Hepatocyte (in vitro differentiated cells): ENCODE results near the gene SUMO3. TPM values are rescaled to one million over a fixed set of nuclear protein-coding genes. Genes with fewer than 3 reads are reported as not detected.

Source experiments
- DNase-seq: peaks from one replicate; pipeline ENCODE4 v3.0.0-alpha.2; 2016; ENCODE audit warnings: low spot score
- H2AFZ ChIP-seq: fragments of 200-600 bp; sonication (generic); 2 replicates; pipeline ENCODE4 v1.6.0; 2016; ENCODE audit warnings: antibody characterized with exemption, mild to moderate bottlenecking
- H3K27ac ChIP-seq: fragments of 200-600 bp; sonication (generic); 2 replicates; pipeline ENCODE4 v1.5.1; 2016; ENCODE audit warnings: mild to moderate bottlenecking
- H3K27me3 ChIP-seq: fragments of 200-600 bp; sonication (generic); 2 replicates; pipeline ENCODE4 v1.6.1; 2016
- H3K36me3 ChIP-seq: fragments of 200-600 bp; sonication (generic); replicated peaks from 2 replicates; pipeline ENCODE4 v1.5.1; 2016; ENCODE audit warnings: low read depth; ENCODE audit not compliant: insufficient read depth
- H3K4me1 ChIP-seq: fragments of 200-600 bp; sonication (generic); 2 replicates; pipeline ENCODE4 v1.5.1; 2016; ENCODE audit warnings: mild to moderate bottlenecking, moderate library complexity; ENCODE audit not compliant: insufficient read depth
- H3K4me2 ChIP-seq: fragments of 200-600 bp; sonication (generic); 2 replicates; pipeline ENCODE4 v1.6.0; 2016
- H3K4me3 ChIP-seq: fragments of 200-600 bp; sonication (generic); 2 replicates; pipeline ENCODE4 v1.5.1; 2016; ENCODE audit warnings: mild to moderate bottlenecking
- H3K79me2 ChIP-seq: fragments of 200-600 bp; sonication (generic); 2 replicates; pipeline ENCODE4 v1.6.0; 2017; ENCODE audit warnings: mild to moderate bottlenecking
- H3K9me2 ChIP-seq: fragments of 200-600 bp; sonication (generic); replicated peaks from 2 replicates; pipeline ENCODE4 v1.6.0; 2017; ENCODE audit warnings: mild to moderate bottlenecking; ENCODE audit not compliant: insufficient read depth
- H3K9me3 ChIP-seq: fragments of 200-600 bp; sonication (generic); 2 replicates; pipeline ENCODE4 v1.5.1; 2016; ENCODE audit warnings: low read depth, mild to moderate bottlenecking
- H4K20me1 ChIP-seq: fragments of 200-600 bp; sonication (generic); 2 replicates; pipeline ENCODE4 v1.6.0; 2016; ENCODE audit warnings: mild to moderate bottlenecking; ENCODE audit not compliant: insufficient read depth, poor library complexity, severe bottlenecking
- EZH2 ChIP-seq: fragments of 200-600 bp; sonication (generic); IDR thresholded peaks from 2 replicates; pipeline ENCODE4 v1.6.1; 2016; ENCODE audit warnings: antibody characterized with exemption, mild to moderate bottlenecking, borderline replicate concordance
- EZH2phosphoT487 ChIP-seq: fragments of 200-600 bp; sonication (generic); IDR thresholded peaks from one replicate; pipeline ENCODE4 v1.6.1; 2018; ENCODE audit warnings: antibody characterized with exemption, mild to moderate bottlenecking, low read depth, moderate library complexity; ENCODE audit not compliant: unreplicated experiment, severe bottlenecking
- WGBS: methylation state at CpG from one replicate; pipeline ENCODE4 v1.1.6; 2016; ENCODE audit warnings: low lambda C conversion rate; ENCODE audit errors: missing lambda C conversion rate; 5-methylcytosine and 5-hydroxymethylcytosine counted together
- polyA plus RNA-seq: library from polyadenylated mRNA; unstranded; fragments of >200 nt; fragmentation: Nextera tagmentation; extraction: Ambion mirVana; gene quantifications from 2 replicates; pipeline ENCODE4 v1.2.1, GENCODE V29; 2016
- total RNA-seq: library from RNA; depleted of rRNA; stranded (reverse); fragments of >200 nt; gene quantifications from 2 replicates; pipeline ENCODE4 v1.2.3, GENCODE V29; 2014
- TF ChIP-seq, protein P1 (sequence below): fragments of 200-600 bp; sonication (generic); IDR thresholded peaks from 2 replicates; pipeline ENCODE4 v1.5.1; 2016; ENCODE audit warnings: antibody characterized with exemption, mild to moderate bottlenecking; ENCODE audit not compliant: poor library complexity

The SUMO3 gene
- total and polyA plus RNA-seq, 2 experiments from 2014 or later, result 68.5 to 97.0 TPM

DNA sequence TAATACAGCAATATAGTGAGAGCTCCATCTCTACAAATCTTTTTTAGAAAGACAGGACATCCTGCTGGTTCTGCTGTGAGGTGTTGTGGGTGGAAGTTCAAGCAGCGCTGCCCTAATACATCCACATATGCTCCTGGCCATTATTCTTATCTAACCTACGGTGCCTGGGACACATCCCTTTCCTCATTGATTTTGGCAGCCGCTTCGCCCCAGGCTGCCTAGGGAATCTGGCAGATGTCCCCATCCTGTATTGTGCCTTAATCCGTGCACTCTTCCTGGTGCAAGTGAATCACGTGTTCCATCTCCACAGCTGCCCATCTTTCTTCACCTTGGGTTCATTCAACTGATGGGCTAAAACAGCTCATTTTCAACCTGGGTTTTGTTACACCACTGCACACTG, 13.1 kb downstream of the SUMO3 start:
- H3K9me3 ChIP-seq, result no peaks in the 10 kb centered on the region
- no peaks in the 10 kb centered on the region for H3K27me3 ChIP-seq
- WGBS, result 87% methylated on average over 6 of the region's 6 CpGs
- H3K4me1 ChIP-seq, result peaks cover 19% of the 10 kb centered on the region
- H3K9me2 ChIP-seq, result no peaks in the 10 kb centered on the region
- no peak for DNase-seq
- H3K27ac ChIP-seq, result no peak overlapping the region
- no peak overlapping the region for H3K4me3 ChIP-seq
- H4K20me1 ChIP-seq, result peaks cover 3% of the 10 kb centered on the region
- no peak overlapping the region for H3K4me2 ChIP-seq
- H3K79me2 ChIP-seq, result peaks cover 24% of the 10 kb centered on the region
- H3K36me3 ChIP-seq, result no peaks in the 10 kb centered on the region
- no peak overlapping the region for H2AFZ ChIP-seq
- TF ChIP-seq EZH2phosphoT487 (no peak), EZH2 (no peak)
- TF ChIP-seq, protein P1, sequence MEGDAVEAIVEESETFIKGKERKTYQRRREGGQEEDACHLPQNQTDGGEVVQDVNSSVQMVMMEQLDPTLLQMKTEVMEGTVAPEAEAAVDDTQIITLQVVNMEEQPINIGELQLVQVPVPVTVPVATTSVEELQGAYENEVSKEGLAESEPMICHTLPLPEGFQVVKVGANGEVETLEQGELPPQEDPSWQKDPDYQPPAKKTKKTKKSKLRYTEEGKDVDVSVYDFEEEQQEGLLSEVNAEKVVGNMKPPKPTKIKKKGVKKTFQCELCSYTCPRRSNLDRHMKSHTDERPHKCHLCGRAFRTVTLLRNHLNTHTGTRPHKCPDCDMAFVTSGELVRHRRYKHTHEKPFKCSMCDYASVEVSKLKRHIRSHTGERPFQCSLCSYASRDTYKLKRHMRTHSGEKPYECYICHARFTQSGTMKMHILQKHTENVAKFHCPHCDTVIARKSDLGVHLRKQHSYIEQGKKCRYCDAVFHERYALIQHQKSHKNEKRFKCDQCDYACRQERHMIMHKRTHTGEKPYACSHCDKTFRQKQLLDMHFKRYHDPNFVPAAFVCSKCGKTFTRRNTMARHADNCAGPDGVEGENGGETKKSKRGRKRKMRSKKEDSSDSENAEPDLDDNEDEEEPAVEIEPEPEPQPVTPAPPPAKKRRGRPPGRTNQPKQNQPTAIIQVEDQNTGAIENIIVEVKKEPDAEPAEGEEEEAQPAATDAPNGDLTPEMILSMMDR, result no peak

- no peaks in the 10 kb centered on the region for H3K27me3 ChIP-seq
- H3K4me1 ChIP-seq, result peaks cover 23% of the 10 kb centered on the region
- H3K4me3 ChIP-seq, result no peak overlapping the region
- H3K9me2 ChIP-seq, result no peaks in the 10 kb centered on the region
- DNase-seq, result no peak
- H3K4me2 ChIP-seq, result no peak overlapping the region
- no peak overlapping the region for H3K27ac ChIP-seq
- H3K36me3 ChIP-seq, result no peaks in the 10 kb centered on the region
- no peak overlapping the region for H2AFZ ChIP-seq
- WGBS, result 63% methylated on average over 3 of the region's 3 CpGs
- no peaks in the 10 kb centered on the region for H3K9me3 ChIP-seq
- H4K20me1 ChIP-seq, result peaks cover 10% of the 10 kb centered on the region
- TF ChIP-seq, protein P1, result no peak
- TF ChIP-seq EZH2, result no peak
- no peak for TF ChIP-seq EZH2phosphoT487
- H3K79me2 ChIP-seq, result peaks cover 32% of the 10 kb centered on the region
Observed at GRCh38 chr21:44803651-44804050, 14.2 kb downstream of the SUMO3 start.

- 23% methylated on average over 31 of the region's 32 CpGs for WGBS
- peak overlapping the region; percentile 86 for H3K4me3 ChIP-seq
- peak overlapping the region; percentile 100 for H3K4me2 ChIP-seq
- no peak for TF ChIP-seq EZH2phosphoT487
- no peak for TF ChIP-seq EZH2
- TF ChIP-seq, protein P1, result no peak
- peaks cover 23% of the 10 kb centered on the region for H3K4me1 ChIP-seq
- DNase-seq, result peak; percentile 33
- H4K20me1 ChIP-seq, result peaks cover 11% of the 10 kb centered on the region
- no peaks in the 10 kb centered on the region for H3K36me3 ChIP-seq
- peaks cover 43% of the 10 kb centered on the region for H3K79me2 ChIP-seq
- H3K27ac ChIP-seq, result peak overlapping the region; percentile 83
- H2AFZ ChIP-seq, result peak overlapping the region; percentile 74
- no peaks in the 10 kb centered on the region for H3K9me2 ChIP-seq
- no peaks in the 10 kb centered on the region for H3K9me3 ChIP-seq
- no peaks in the 10 kb centered on the region for H3K27me3 ChIP-seq
Observed at GRCh38 chr21:44802396-44803153, 15.3 kb downstream of the SUMO3 start.
